DND-41 (cell line): ENCODE measurements around the gene SLC35F3.

Experiments used
- EZH2 ChIP-seq: IDR thresholded peaks from 3 replicates; pipeline ENCODE4 v1.6.1; 2012; ENCODE audit warnings: borderline replicate concordance, low read depth, mild to moderate bottlenecking, moderate library complexity, low read length, inconsistent platforms; ENCODE audit not compliant: severe bottlenecking
- TF ChIP-seq, protein P1 (sequence below): IDR thresholded peaks from 2 replicates; pipeline ENCODE4 v1.5.1; 2012; ENCODE audit warnings: borderline replicate concordance, low read length, moderate library complexity, mild to moderate bottlenecking; ENCODE audit not compliant: poor library complexity, severe bottlenecking; ENCODE audit errors: extremely low read depth

DNA sequence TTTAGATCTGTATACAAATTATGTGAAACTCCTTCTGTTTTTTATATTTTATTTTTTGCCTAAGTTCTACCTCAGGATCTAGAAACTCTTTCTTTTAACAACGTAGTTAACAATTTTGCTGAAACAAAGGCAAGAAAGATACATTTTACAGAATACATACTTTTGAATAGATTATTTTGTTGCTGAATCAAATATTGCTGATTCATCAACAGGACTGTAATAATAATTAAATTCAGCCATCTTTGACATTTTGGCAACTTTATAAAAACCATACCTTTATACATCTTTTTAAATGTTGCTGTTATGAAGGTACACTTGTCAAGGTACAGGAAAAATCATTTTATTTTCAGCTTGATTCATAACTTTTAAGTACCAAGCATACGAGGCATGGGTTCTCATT is 458.1 kb downstream of the SLC35F3 start:
- TF ChIP-seq, protein P1, sequence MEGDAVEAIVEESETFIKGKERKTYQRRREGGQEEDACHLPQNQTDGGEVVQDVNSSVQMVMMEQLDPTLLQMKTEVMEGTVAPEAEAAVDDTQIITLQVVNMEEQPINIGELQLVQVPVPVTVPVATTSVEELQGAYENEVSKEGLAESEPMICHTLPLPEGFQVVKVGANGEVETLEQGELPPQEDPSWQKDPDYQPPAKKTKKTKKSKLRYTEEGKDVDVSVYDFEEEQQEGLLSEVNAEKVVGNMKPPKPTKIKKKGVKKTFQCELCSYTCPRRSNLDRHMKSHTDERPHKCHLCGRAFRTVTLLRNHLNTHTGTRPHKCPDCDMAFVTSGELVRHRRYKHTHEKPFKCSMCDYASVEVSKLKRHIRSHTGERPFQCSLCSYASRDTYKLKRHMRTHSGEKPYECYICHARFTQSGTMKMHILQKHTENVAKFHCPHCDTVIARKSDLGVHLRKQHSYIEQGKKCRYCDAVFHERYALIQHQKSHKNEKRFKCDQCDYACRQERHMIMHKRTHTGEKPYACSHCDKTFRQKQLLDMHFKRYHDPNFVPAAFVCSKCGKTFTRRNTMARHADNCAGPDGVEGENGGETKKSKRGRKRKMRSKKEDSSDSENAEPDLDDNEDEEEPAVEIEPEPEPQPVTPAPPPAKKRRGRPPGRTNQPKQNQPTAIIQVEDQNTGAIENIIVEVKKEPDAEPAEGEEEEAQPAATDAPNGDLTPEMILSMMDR, result no peak
- no peak for TF ChIP-seq EZH2
